Measurements from ENCODE around the gene LIN9. TPM values are rescaled to one million over a fixed set of nuclear protein-coding genes. Genes with fewer than 3 reads are reported as not detected.

The LIN9 gene
- total RNA-seq, 1 donor from 2014 or later = 6.8 TPM

DNA sequence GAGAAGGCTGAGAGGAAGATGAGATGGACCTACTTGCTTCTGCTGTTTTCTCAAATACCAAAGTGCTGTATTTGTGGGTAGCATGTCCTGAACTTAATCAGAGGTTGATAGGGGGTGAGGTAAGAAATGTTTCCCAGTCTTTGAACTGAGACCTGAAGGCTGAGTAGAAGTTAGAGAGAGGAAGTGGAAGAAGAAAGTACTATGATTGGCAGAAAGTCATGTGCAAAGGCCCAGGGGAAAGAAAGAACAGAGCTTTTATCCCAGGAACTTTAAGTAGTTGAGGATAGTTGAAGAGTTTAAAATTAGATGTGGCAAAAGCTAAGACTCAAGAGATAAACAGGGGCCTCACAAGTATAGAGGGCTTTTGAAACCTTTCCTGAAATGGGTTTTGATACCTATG, 15.5 kb upstream of the LIN9 start:
- Histone ChIP-seq H3K4me1 (ENCODE audit: control insufficient read depth in 3 of 3, insufficient read depth in 3 of 3, low read length in 3 of 3) (no peaks in the 10 kb centered on the region), H3K27ac (ENCODE audit: low read depth, low read length) (no peak overlapping the region), H3K9ac (ENCODE audit: low read depth in 1 of 3, low read length in 3 of 3) (no peak overlapping the region), H3K9me3 (ENCODE audit: control insufficient read depth in 3 of 3, low read length in 3 of 3) (no peaks in the 10 kb centered on the region), H3K27me3 (ENCODE audit: control insufficient read depth in 3 of 3, insufficient read depth in 3 of 3, low read length in 3 of 3) (peaks cover 0 to 5% (median 4%) of the 10 kb centered on the region in 3 donors), H3K36me3 (ENCODE audit: control insufficient read depth in 3 of 3, insufficient read depth in 3 of 3, low read length in 3 of 3) (no peaks in the 10 kb centered on the region), H3K4me3 (ENCODE audit: low read length in 3 of 3) (no peak overlapping the region)

DNA sequence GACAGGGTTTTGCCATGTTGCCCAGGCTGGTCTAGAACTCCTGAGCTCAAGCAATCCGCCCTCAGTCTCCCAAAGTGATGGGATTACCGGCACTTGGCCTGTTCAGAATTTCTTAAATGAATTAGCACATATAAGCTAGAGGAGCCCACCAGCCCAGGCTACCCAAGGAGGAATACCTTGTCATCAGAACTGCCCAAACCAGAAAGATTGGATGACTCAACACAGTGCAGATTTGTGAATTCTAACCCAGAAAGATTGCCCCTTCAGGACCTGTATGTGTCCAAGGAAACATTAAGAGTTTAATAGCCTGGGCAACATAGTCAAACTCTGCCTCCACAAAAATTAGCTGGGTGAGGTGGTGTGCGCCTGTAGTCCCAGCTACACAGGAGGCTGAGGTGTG, 14.0 kb upstream of the LIN9 start:
- Histone ChIP-seq H3K36me3 (ENCODE audit: control insufficient read depth in 3 of 3, insufficient read depth in 3 of 3, low read length in 3 of 3) (no peaks in the 10 kb centered on the region), H3K4me3 (ENCODE audit: low read length in 3 of 3) (no peak overlapping the region), H3K9ac (ENCODE audit: low read depth in 1 of 3, low read length in 3 of 3) (no peak overlapping the region), H3K9me3 (ENCODE audit: control insufficient read depth in 3 of 3, low read length in 3 of 3) (no peaks in the 10 kb centered on the region), H3K27me3 (ENCODE audit: control insufficient read depth in 3 of 3, insufficient read depth in 3 of 3, low read length in 3 of 3) (peaks cover 2 to 5% (median 4%) of the 10 kb centered on the region in 3 donors), H3K27ac (ENCODE audit: low read depth, low read length) (no peak overlapping the region), H3K4me1 (ENCODE audit: control insufficient read depth in 3 of 3, insufficient read depth in 3 of 3, low read length in 3 of 3) (no peaks in the 10 kb centered on the region)

DNA sequence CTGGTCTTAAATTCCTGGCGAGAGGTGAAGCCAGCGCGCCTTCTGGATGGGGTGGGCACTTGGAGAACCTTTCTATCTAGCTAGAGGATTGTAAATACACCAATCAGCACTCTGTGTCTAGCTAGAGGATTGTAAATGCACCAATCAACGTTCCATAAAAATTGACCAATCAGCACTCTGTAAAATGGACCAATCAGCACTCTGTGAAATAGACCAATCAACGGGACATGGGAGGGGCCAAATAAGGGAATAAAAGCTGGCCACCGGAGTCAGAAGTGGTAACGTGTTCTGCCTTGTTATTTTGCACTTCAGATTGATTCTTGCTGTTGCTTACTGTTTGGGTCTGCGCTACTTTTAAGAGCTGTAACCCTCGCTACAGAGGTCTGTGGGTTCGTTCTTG, 12.0 kb upstream of the LIN9 start:
- Histone ChIP-seq H3K36me3 (ENCODE audit: control insufficient read depth in 3 of 3, insufficient read depth in 3 of 3, low read length in 3 of 3) (no peaks in the 10 kb centered on the region), H3K4me3 (ENCODE audit: low read length in 3 of 3) (no peak overlapping the region), H3K27ac (ENCODE audit: low read depth, low read length) (no peak overlapping the region), H3K4me1 (ENCODE audit: control insufficient read depth in 3 of 3, insufficient read depth in 3 of 3, low read length in 3 of 3) (no peaks in the 10 kb centered on the region), H3K9ac (ENCODE audit: low read depth in 1 of 3, low read length in 3 of 3) (no peak overlapping the region), H3K9me3 (ENCODE audit: control insufficient read depth in 3 of 3, low read length in 3 of 3) (no peaks in the 10 kb centered on the region), H3K27me3 (ENCODE audit: control insufficient read depth in 3 of 3, insufficient read depth in 3 of 3, low read length in 3 of 3) (peaks cover 2 to 5% (median 4%) of the 10 kb centered on the region in 3 donors)

DNA sequence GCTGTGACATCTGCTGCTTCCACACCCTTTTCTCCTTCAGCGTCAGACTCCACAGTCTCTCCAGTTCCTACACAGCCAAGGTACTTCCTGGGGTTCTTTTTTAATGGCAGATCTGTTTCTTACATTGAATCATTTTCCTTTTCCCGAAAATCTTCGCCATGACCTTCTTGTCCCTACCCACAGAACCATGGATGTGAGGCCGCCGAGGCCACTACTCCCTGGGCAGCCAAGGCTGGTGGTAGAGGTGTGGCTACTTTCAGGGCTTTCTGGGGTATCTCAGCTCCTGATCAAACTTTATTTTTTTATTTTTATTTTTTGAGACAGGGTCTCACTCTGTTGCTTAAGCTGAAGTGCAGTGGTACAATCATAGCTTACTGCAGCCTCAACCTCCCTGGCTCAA, 9.5 kb upstream of the LIN9 start:
- H3K9me3 ChIP-seq (ENCODE audit: control insufficient read depth in 3 of 3, low read length in 3 of 3) = no peaks in the 10 kb centered on the region
- H3K36me3 ChIP-seq (ENCODE audit: control insufficient read depth in 3 of 3, insufficient read depth in 3 of 3, low read length in 3 of 3) = no peaks in the 10 kb centered on the region
- peaks cover 2 to 5% (median 4%) of the 10 kb centered on the region in 3 donors for H3K27me3 ChIP-seq (ENCODE audit: control insufficient read depth in 3 of 3, insufficient read depth in 3 of 3, low read length in 3 of 3)

DNA sequence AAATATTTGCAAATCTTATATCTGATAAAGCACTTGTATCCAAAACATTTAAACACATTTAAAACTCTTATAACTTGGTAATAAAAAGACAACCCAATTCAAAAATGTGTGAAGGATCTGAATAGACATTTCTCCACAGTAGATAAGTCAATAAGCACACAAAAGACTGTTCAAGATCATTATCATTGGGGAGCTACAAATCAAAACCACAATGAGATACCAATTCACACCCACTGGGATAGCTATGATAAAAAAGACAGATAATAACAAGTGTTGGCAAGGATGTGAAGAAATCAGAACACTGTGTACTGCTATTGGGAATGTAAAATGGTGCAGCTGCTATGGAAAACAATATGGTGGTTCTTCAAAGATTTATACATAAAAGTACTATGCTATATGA, 5.1 kb upstream of the LIN9 start:
- Histone ChIP-seq H3K4me3 (ENCODE audit: low read length in 3 of 3) (no peak overlapping the region), H3K36me3 (ENCODE audit: control insufficient read depth in 3 of 3, insufficient read depth in 3 of 3, low read length in 3 of 3) (no peaks in the 10 kb centered on the region), H3K9ac (ENCODE audit: low read depth in 1 of 3, low read length in 3 of 3) (no peak overlapping the region), H3K4me1 (ENCODE audit: control insufficient read depth in 3 of 3, insufficient read depth in 3 of 3, low read length in 3 of 3) (peaks cover 4 to 7% (median 5%) of the 10 kb centered on the region in 3 donors), H3K9me3 (ENCODE audit: control insufficient read depth in 3 of 3, low read length in 3 of 3) (no peaks in the 10 kb centered on the region), H3K27ac (ENCODE audit: low read depth, low read length) (no peak overlapping the region), H3K27me3 (ENCODE audit: control insufficient read depth in 3 of 3, insufficient read depth in 3 of 3, low read length in 3 of 3) (peaks cover 0 to 2% (median 0%) of the 10 kb centered on the region in 3 donors)

More for the DNA sequence above, 9.5 kb upstream of the LIN9 start:
- no peak overlapping the region for H3K27ac ChIP-seq (ENCODE audit: low read depth, low read length)
- H3K9ac ChIP-seq (ENCODE audit: low read depth in 1 of 3, low read length in 3 of 3) = no peak overlapping the region
- no peak overlapping the region for H3K4me3 ChIP-seq (ENCODE audit: low read length in 3 of 3)
- H3K4me1 ChIP-seq (ENCODE audit: control insufficient read depth in 3 of 3, insufficient read depth in 3 of 3, low read length in 3 of 3) = no peaks in the 10 kb centered on the region

DNA sequence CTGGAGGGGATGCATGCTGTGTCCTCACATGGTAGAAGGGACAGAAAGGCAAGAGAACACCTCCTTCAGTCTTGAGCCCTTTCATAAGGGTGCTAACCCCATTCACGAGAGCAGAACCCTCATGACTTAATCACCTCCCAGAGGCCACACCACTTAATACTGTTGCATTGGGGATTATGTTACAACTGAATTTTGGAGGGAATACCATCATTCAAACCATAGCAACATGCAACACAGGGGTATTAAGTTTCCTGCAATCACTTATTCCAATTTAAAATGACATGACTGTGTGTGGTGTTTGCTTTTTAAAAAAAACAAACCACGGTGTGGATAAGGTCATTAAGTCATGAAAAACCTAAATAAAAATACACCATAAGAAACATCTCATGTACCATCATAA, 3.1 kb upstream of the LIN9 start:
- Histone ChIP-seq H3K27me3 (ENCODE audit: control insufficient read depth in 3 of 3, insufficient read depth in 3 of 3, low read length in 3 of 3) (no peaks in the 10 kb centered on the region), H3K4me3 (ENCODE audit: low read length in 3 of 3) (no peak overlapping the region), H3K27ac (ENCODE audit: low read depth, low read length) (no peak overlapping the region), H3K4me1 (ENCODE audit: control insufficient read depth in 3 of 3, insufficient read depth in 3 of 3, low read length in 3 of 3) (peaks cover 8 to 12% (median 10%) of the 10 kb centered on the region in 3 donors), H3K9ac (ENCODE audit: low read depth in 1 of 3, low read length in 3 of 3) (no peak overlapping the region), H3K9me3 (ENCODE audit: control insufficient read depth in 3 of 3, low read length in 3 of 3) (no peaks in the 10 kb centered on the region), H3K36me3 (ENCODE audit: control insufficient read depth in 3 of 3, insufficient read depth in 3 of 3, low read length in 3 of 3) (no peaks in the 10 kb centered on the region)

DNA sequence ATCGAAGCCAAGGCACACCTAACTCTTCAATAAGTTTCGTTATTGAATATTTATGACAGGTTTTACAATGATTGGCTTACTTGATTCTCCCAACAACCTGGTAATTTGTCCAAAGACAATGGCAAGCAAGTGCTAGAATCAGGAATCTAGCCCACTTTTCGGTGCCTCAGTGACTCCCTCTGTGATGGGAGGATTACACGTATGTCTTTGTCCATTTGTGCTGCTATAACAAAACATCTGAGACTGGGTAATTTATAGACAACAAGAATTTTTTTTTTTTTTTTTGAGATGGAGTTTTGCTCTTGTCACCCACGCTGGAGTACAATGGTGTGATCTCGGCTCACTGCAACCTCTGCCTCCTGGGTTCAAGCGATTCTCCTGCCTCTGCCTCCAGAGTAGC, 2.4 kb upstream of the LIN9 start:
- Histone ChIP-seq H3K9ac (ENCODE audit: low read depth in 1 of 3, low read length in 3 of 3) (no peak overlapping the region), H3K27ac (ENCODE audit: low read depth, low read length) (no peak overlapping the region), H3K4me3 (ENCODE audit: low read length in 3 of 3) (no peak overlapping the region), H3K27me3 (ENCODE audit: control insufficient read depth in 3 of 3, insufficient read depth in 3 of 3, low read length in 3 of 3) (no peaks in the 10 kb centered on the region), H3K36me3 (ENCODE audit: control insufficient read depth in 3 of 3, insufficient read depth in 3 of 3, low read length in 3 of 3) (no peaks in the 10 kb centered on the region), H3K4me1 (ENCODE audit: control insufficient read depth in 3 of 3, insufficient read depth in 3 of 3, low read length in 3 of 3) (peaks cover 8 to 12% (median 10%) of the 10 kb centered on the region in 3 donors), H3K9me3 (ENCODE audit: control insufficient read depth in 3 of 3, low read length in 3 of 3) (no peaks in the 10 kb centered on the region)

DNA sequence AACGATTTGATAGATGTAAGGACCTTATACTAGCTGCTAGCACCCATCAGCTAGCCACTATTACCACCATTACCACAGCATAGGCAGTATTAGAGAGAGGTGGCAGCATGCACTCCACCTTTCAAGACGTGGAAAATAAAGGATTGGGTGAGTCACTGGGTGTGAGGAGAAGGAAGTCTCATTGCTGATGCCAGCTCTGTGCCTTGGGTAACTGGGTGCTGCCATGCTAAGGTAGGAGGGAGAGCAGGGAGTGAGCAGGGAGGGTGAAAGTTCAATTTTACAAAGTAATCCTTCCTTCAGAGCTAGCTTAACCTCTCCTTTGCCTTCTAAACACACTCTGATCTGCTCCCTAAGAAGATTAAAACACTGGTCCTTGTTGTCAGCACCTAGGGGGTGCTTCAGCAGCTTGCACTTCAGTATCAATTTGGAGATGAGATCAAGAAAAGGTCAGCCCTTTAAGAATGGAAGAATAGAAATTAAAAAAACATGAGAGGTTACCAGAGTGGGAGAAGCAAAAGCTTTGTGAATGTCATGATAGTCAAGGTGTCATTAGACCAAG, 1.8 kb upstream of the LIN9 start:
- no peaks in the 10 kb centered on the region for H3K27me3 ChIP-seq (ENCODE audit: control insufficient read depth in 3 of 3, insufficient read depth in 3 of 3, low read length in 3 of 3)
- H3K4me1 ChIP-seq (ENCODE audit: control insufficient read depth in 3 of 3, insufficient read depth in 3 of 3, low read length in 3 of 3) = peaks cover 8 to 12% (median 10%) of the 10 kb centered on the region in 3 donors
- H3K36me3 ChIP-seq (ENCODE audit: control insufficient read depth in 3 of 3, insufficient read depth in 3 of 3, low read length in 3 of 3) = no peaks in the 10 kb centered on the region
- no peak overlapping the region for H3K9ac ChIP-seq (ENCODE audit: low read depth in 1 of 3, low read length in 3 of 3)
- no peak overlapping the region for H3K27ac ChIP-seq (ENCODE audit: low read depth, low read length)
- no peak overlapping the region for H3K4me3 ChIP-seq (ENCODE audit: low read length in 3 of 3)
- no peaks in the 10 kb centered on the region for H3K9me3 ChIP-seq (ENCODE audit: control insufficient read depth in 3 of 3, low read length in 3 of 3)

DNA sequence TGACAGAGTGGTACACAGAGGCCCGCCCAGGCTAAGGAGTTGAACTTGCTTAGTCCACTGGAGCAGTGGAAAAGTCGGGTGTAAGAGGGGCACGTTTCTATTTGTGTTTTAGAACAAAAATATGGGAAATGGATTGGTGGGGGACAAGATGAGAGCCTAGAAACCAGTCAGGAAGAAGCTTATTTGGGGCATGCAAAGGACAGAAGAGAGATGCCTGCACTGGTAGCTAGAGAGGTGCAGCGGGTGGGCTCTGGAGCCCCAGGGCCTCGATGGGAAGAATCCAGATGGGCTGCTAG, 1.2 kb upstream of the LIN9 start:
- H3K9me3 ChIP-seq (ENCODE audit: control insufficient read depth in 3 of 3, low read length in 3 of 3) = no peaks in the 10 kb centered on the region
- H3K27ac ChIP-seq (ENCODE audit: low read depth, low read length) = no peak overlapping the region
- no peaks in the 10 kb centered on the region for H3K36me3 ChIP-seq (ENCODE audit: control insufficient read depth in 3 of 3, insufficient read depth in 3 of 3, low read length in 3 of 3)
- peaks cover 8 to 12% (median 10%) of the 10 kb centered on the region in 3 donors for H3K4me1 ChIP-seq (ENCODE audit: control insufficient read depth in 3 of 3, insufficient read depth in 3 of 3, low read length in 3 of 3)
- H3K4me3 ChIP-seq (ENCODE audit: low read length in 3 of 3) = no peak overlapping the region
- H3K27me3 ChIP-seq (ENCODE audit: control insufficient read depth in 3 of 3, insufficient read depth in 3 of 3, low read length in 3 of 3) = no peaks in the 10 kb centered on the region
- no peak overlapping the region for H3K9ac ChIP-seq (ENCODE audit: low read depth in 1 of 3, low read length in 3 of 3)

DNA sequence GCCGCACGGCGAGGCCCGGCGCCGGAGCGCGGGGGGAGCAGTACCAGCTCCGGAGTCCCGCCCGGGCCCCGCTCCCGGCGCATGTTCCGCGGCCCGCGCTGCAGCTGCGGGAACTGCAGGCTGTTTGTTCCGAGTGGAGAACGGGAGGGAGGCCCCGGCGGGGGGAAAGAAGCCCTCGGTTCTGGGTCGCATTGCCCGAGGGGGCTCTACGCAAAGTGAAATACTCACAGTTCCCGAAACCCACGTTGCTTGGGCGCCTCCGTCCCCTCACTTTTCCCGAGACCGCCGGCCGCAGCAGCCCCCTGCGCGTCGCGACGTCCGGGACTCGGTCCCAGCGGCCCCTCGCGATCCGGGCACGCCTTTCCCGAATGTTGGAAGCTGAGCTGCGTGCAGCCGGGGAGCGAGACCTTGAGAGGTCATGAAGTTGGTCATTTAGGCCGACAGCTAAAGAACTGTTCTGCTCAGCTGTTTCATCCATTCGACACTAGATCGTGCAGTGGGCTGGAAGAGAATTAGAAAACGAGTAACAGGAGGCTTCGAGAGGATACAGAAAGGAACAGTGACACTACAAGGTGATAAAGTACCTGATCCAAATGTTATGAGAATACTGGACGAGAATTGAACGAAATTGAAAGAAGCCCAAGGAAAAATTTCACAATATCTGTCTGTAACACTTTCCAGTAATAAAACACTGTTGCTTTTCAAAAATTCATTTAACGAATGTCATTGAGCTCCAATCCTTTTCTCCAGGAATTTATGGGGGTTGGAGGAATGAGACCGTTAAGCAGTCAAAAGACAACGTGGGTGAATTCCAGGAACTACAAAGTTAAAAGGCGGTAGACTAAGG, 657 bp upstream of the LIN9 start:
- Histone ChIP-seq H3K36me3 (ENCODE audit: control insufficient read depth in 3 of 3, insufficient read depth in 3 of 3, low read length in 3 of 3) (no peaks in the 10 kb centered on the region), H3K4me1 (ENCODE audit: control insufficient read depth in 3 of 3, insufficient read depth in 3 of 3, low read length in 3 of 3) (peaks cover 8 to 12% (median 10%) of the 10 kb centered on the region in 3 donors), H3K27me3 (ENCODE audit: control insufficient read depth in 3 of 3, insufficient read depth in 3 of 3, low read length in 3 of 3) (no peaks in the 10 kb centered on the region), H3K9ac (ENCODE audit: low read depth in 1 of 3, low read length in 3 of 3) (peak overlapping the region; percentile 64 to 78 (median 75)), H3K27ac (ENCODE audit: low read depth, low read length) (no peak overlapping the region), H3K9me3 (ENCODE audit: control insufficient read depth in 3 of 3, low read length in 3 of 3) (no peaks in the 10 kb centered on the region), H3K4me3 (ENCODE audit: low read length in 3 of 3) (peak overlapping the region; percentile 68 to 85 (median 83))
